ENCODE data around the gene PPP1R3F.

Gene PPP1R3F

DNA sequence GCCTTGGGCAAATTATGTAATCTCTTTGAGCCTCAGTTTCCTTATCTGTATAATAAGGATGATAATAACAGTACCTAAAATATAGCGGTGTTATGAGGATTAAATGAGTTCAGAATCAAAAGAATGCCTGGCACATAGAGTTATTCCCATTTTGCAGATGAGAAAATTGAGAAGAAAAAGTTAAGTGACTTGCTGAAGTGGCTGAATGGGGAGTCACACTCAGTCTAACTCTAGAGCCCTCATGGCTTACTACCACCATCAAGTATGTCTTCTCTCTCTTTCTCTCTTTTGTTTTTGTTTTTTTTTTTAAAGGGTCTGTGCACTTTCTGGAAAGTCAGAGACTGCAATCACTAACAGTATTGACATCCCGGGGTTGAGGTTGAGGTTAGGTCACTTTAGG lies 37.1 kb upstream of the PPP1R3F start:
- no peaks in the 10 kb centered on the region for H3K79me2 ChIP-seq (ENCODE audit: low read length)
- no peak overlapping the region for H3K9ac ChIP-seq (ENCODE audit: low read length)
- no peaks in the 10 kb centered on the region for H3K4me1 ChIP-seq (ENCODE audit: low read length)
- TF ChIP-seq EZH2 (optimal IDR thresholded peaks at IDR 0.05; ENCODE audit: low read depth, low read length) (no peak), EZH2phosphoT487 (IDR thresholded peaks at IDR 0.05; ENCODE audit: low read length) (no peak)
- TF ChIP-seq, protein P1, sequence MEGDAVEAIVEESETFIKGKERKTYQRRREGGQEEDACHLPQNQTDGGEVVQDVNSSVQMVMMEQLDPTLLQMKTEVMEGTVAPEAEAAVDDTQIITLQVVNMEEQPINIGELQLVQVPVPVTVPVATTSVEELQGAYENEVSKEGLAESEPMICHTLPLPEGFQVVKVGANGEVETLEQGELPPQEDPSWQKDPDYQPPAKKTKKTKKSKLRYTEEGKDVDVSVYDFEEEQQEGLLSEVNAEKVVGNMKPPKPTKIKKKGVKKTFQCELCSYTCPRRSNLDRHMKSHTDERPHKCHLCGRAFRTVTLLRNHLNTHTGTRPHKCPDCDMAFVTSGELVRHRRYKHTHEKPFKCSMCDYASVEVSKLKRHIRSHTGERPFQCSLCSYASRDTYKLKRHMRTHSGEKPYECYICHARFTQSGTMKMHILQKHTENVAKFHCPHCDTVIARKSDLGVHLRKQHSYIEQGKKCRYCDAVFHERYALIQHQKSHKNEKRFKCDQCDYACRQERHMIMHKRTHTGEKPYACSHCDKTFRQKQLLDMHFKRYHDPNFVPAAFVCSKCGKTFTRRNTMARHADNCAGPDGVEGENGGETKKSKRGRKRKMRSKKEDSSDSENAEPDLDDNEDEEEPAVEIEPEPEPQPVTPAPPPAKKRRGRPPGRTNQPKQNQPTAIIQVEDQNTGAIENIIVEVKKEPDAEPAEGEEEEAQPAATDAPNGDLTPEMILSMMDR (IDR thresholded peaks at IDR 0.05; ENCODE audit: low read length): no peak
- H3F3A ChIP-seq (ENCODE audit: insufficient read depth, low read length): no peaks in the 10 kb centered on the region
- no peak overlapping the region for H3K27ac ChIP-seq (ENCODE audit: low read length)
- H3K9me2 ChIP-seq (replicated peaks; ENCODE audit: insufficient read depth, low read length): no peaks in the 10 kb centered on the region
- H2AFZ ChIP-seq (ENCODE audit: low read length): no peak overlapping the region
- H3K4me2 ChIP-seq (ENCODE audit: low read depth, low read length): no peak overlapping the region
- H4K20me1 ChIP-seq (ENCODE audit: insufficient read depth, low read length): no peaks in the 10 kb centered on the region
- no peaks in the 10 kb centered on the region for H3K9me3 ChIP-seq (replicated peaks; ENCODE audit: insufficient read depth, low read length)
- no peak for DNase-seq
- no peaks in the 10 kb centered on the region for H3K36me3 ChIP-seq (replicated peaks; ENCODE audit: insufficient read depth, low read length)
- no peaks in the 10 kb centered on the region for H3K27me3 ChIP-seq (replicated peaks; ENCODE audit: insufficient read depth, low read length)
- H3K4me3 ChIP-seq (ENCODE audit: low read length): no peak overlapping the region

- no peak within 1 kb of the TSS for H3K27ac ChIP-seq (ENCODE audit: low read length)
- TF ChIP-seq EZH2phosphoT487 (IDR thresholded peaks at IDR 0.05; ENCODE audit: low read length): no peak
- TF ChIP-seq, protein P1 (IDR thresholded peaks at IDR 0.05; ENCODE audit: low read length): no peak
- no peak for TF ChIP-seq EZH2 (optimal IDR thresholded peaks at IDR 0.05; ENCODE audit: low read depth, low read length)
These were observed 36.4 kb upstream of the PPP1R3F start, which contains the start of gene CACNA1F for GRCh38 chrX:49233176-49233575. Gene CACNA1F, minus strand, starts transcription at chrX:49233340. Its CDS starts 31 bp downstream, at chrX:49233309.

DNA sequence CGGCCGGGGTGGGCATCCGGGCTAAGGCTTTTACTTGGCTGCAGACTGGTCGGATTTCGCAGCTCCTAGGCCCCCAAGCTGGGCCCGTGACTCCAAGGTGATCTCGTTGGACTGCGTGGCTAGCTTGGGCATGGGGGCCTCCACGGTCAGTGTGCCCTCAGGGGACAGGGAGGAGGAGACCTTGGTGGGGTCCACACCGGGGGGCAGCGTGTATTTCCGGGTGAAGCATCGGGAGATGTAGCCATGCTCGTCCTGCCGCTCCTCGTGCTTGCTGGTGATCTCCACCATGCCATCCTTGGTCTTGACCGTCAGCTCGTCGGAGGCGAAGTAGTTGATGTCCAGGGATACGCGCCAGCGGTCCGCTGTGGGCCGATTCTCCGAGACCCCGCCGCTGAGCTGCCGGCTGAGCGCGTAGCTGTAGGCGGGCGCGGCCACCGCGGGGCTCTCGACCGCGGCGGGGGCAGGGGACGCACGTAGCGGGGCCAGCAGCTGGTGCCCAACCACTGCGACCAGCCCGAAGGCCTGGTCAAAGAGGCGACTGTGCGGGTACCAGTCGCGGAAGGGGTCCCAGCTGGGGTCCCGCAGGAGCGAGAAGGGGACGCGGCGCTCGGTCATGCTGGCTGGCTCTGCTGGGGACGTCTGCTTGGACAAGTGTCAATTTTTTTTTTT lies 35.6 kb upstream of the PPP1R3F start:
- H3F3A ChIP-seq (ENCODE audit: insufficient read depth, low read length): no peaks in the 10 kb centered on the region
- H3K27me3 ChIP-seq (replicated peaks; ENCODE audit: insufficient read depth, low read length): no peaks in the 10 kb centered on the region
- DNase-seq: no peak
- no peak overlapping the region for H3K4me2 ChIP-seq (ENCODE audit: low read depth, low read length)
- no peaks in the 10 kb centered on the region for H3K79me2 ChIP-seq (ENCODE audit: low read length)
- H3K9ac ChIP-seq (ENCODE audit: low read length): no peak overlapping the region
- H4K20me1 ChIP-seq (ENCODE audit: insufficient read depth, low read length): no peaks in the 10 kb centered on the region
- TF ChIP-seq EZH2phosphoT487 (IDR thresholded peaks at IDR 0.05; ENCODE audit: low read length): no peak
- TF ChIP-seq, protein P1 (IDR thresholded peaks at IDR 0.05; ENCODE audit: low read length): no peak
- TF ChIP-seq EZH2 (optimal IDR thresholded peaks at IDR 0.05; ENCODE audit: low read depth, low read length): no peak
- H3K4me1 ChIP-seq (ENCODE audit: low read length): no peaks in the 10 kb centered on the region
- no peak overlapping the region for H2AFZ ChIP-seq (ENCODE audit: low read length)
- no peaks in the 10 kb centered on the region for H3K9me2 ChIP-seq (replicated peaks; ENCODE audit: insufficient read depth, low read length)
- H3K27ac ChIP-seq (ENCODE audit: low read length): no peak overlapping the region
- H3K36me3 ChIP-seq (replicated peaks; ENCODE audit: insufficient read depth, low read length): no peaks in the 10 kb centered on the region
- H3K9me3 ChIP-seq (replicated peaks; ENCODE audit: insufficient read depth, low read length): no peaks in the 10 kb centered on the region
- no peak overlapping the region for H3K4me3 ChIP-seq (ENCODE audit: low read length)

More at GRCh38 chrX:49233176-49233575, 36.4 kb upstream of the PPP1R3F start, which contains the start of gene CACNA1F:
- no peak for DNase-seq
- no peaks in the 10 kb centered on the region for H3K79me2 ChIP-seq (ENCODE audit: low read length)
- H3K9ac ChIP-seq (ENCODE audit: low read length): no peak within 1 kb of the TSS
- no peak within 1 kb of the TSS for H3K4me2 ChIP-seq (ENCODE audit: low read depth, low read length)
- no peaks in the 10 kb centered on the region for H3K27me3 ChIP-seq (replicated peaks; ENCODE audit: insufficient read depth, low read length)
- no peaks in the 10 kb centered on the region for H3K9me3 ChIP-seq (replicated peaks; ENCODE audit: insufficient read depth, low read length)
- no peaks in the 10 kb centered on the region for H3K36me3 ChIP-seq (replicated peaks; ENCODE audit: insufficient read depth, low read length)
- H2AFZ ChIP-seq (ENCODE audit: low read length): no peak within 1 kb of the TSS
- H3F3A ChIP-seq (ENCODE audit: insufficient read depth, low read length): no peaks in the 10 kb centered on the region
- no peak within 1 kb of the TSS for H3K4me3 ChIP-seq (ENCODE audit: low read length)
- H3K9me2 ChIP-seq (replicated peaks; ENCODE audit: insufficient read depth, low read length): no peaks in the 10 kb centered on the region
- H4K20me1 ChIP-seq (ENCODE audit: insufficient read depth, low read length): no peaks in the 10 kb centered on the region
- no peaks in the 10 kb centered on the region for H3K4me1 ChIP-seq (ENCODE audit: low read length)
